ENCODE data around the gene MSMP.

GRCh38 chr9:35756275-35757225, 2.5 kb upstream of the MSMP start:
- peak; percentile 84 for TF ChIP-seq CTCF (conservative IDR thresholded peaks at IDR 0.05; ENCODE audit: low read length)
- no peak for TF ChIP-seq EZH2phosphoT487 (IDR thresholded peaks at IDR 0.05; ENCODE audit: borderline replicate concordance, low read depth, low read length)
